ENCODE data around the gene PCK2.

The PCK2 gene

GRCh38 chr14:24147761-24148428, 53.8 kb downstream of the PCK2 start:
- Mint-ChIP-seq H3K27ac (peak overlapping the region; percentile 85), H3K4me3 (peak overlapping the region; percentile 95), H3K27me3 (no peaks in the 10 kb centered on the region), H3K36me3 (ENCODE audit: low read depth) (peaks cover 58% of the 10 kb centered on the region), H3K9me3 (no peaks in the 10 kb centered on the region), H3K4me1 (peaks cover 55% of the 10 kb centered on the region)
- ATAC-seq = no peak
- no peak for DNase-seq

DNA sequence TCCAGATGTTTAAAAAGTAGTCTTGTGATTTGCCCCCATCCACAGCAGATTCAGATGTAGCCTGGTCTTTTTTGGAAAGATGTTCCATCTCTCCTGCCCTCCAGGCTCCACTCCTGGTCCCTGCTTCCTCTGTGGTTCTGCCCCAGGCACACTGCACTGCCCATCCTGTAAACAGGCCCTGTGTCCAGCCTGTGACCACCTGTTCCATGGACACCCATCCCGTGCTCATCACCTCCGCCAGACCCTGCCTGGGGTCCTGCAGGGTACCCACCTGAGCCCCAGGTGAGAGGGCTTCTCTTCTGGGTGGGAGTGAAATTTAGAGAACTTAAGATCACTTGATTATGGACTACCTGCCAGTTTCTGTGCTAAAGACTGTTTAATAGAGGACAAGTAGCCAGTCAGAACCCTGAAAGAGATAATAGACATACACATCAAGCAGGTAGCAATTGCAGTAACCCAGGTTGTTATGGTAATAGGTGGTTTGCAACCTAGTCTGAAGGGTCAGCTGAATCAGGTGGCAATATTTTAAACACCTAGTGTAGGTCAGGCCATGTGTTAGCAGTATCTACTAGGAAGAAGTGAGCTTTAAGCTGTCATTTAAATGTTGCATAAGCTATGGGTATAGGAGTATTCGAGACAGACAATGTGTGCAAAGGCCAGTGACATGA, 55.3 kb downstream of the PCK2 start:
- Mint-ChIP-seq H3K27ac (peak overlapping the region; percentile 35), H3K4me3 (peak overlapping the region; percentile 95), H3K9me3 (no peaks in the 10 kb centered on the region), H3K4me1 (peaks cover 41% of the 10 kb centered on the region), H3K27me3 (no peaks in the 10 kb centered on the region), H3K36me3 (ENCODE audit: low read depth) (peaks cover 47% of the 10 kb centered on the region)
- DNase-seq (no peak), ATAC-seq (no peak)

DNA sequence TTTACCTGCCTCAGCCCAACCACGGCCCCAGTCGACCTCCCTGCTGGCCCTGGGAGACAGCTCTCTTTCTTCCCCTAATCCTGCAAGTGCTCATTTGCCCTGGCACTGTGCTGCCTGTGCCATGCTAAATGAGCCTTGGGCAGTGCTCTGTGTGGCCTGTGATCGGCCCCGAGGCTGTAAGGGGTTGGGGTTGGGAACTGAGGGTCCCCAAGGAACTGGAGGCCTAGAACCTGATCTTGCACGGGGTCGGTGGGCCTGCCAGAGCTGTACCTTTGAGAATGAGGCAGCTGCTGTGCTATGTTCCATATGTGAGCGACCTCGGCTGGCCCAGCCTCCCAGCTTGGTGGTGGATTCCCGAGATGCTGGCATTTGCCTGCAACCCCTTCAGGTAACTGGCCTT, 56.0 kb downstream of the PCK2 start:
- no peak overlapping the region for H3K27ac Mint-ChIP-seq
- peaks cover 34% of the 10 kb centered on the region for H3K4me1 Mint-ChIP-seq
- peaks cover 43% of the 10 kb centered on the region for H3K36me3 Mint-ChIP-seq (ENCODE audit: low read depth)
- H3K27me3 Mint-ChIP-seq = no peaks in the 10 kb centered on the region
- no peak for DNase-seq
- H3K9me3 Mint-ChIP-seq = no peaks in the 10 kb centered on the region
- no peak for ATAC-seq
- H3K4me3 Mint-ChIP-seq = no peak overlapping the region

- DNase-seq = no peak
- Mint-ChIP-seq H3K36me3 (ENCODE audit: low read depth) (peaks cover 43% of the 10 kb centered on the region), H3K4me1 (peaks cover 29% of the 10 kb centered on the region), H3K27me3 (no peaks in the 10 kb centered on the region), H3K27ac (no peak overlapping the region), H3K9me3 (no peaks in the 10 kb centered on the region), H3K4me3 (no peak overlapping the region)
- ATAC-seq = no peak
Measured at GRCh38 chr14:24150567-24150966, 56.5 kb downstream of the PCK2 start.

GRCh38 chr14:24150993-24151392, 56.9 kb downstream of the PCK2 start:
- Mint-ChIP-seq H3K27ac (no peak overlapping the region), H3K9me3 (no peaks in the 10 kb centered on the region), H3K4me1 (peaks cover 25% of the 10 kb centered on the region), H3K4me3 (no peak overlapping the region), H3K27me3 (no peaks in the 10 kb centered on the region), H3K36me3 (ENCODE audit: low read depth) (peaks cover 42% of the 10 kb centered on the region)
- no peak for ATAC-seq
- DNase-seq = no peak

- no peaks in the 10 kb centered on the region for H3K27me3 Mint-ChIP-seq
- ATAC-seq (no peak), DNase-seq (no peak)
- H3K4me3 Mint-ChIP-seq = no peak overlapping the region
- H3K9me3 Mint-ChIP-seq = no peaks in the 10 kb centered on the region
- H3K27ac Mint-ChIP-seq = no peak overlapping the region
- peaks cover 41% of the 10 kb centered on the region for H3K36me3 Mint-ChIP-seq (ENCODE audit: low read depth)
- peaks cover 23% of the 10 kb centered on the region for H3K4me1 Mint-ChIP-seq
Measured at GRCh38 chr14:24151404-24152080, 57.4 kb downstream of the PCK2 start.
